Gastrocnemius medialis (tissue), 4 donors: Measurements from ENCODE around the gene CPVL.

Experiments used
- CTCF ChIP-seq, 5 experiments: fragments of 450-650 bp in 3 of 5; fragments of 200-600 bp in 2 of 5; sonication (generic) in 2 of 5; IDR thresholded peaks in 4 of 5; conservative IDR thresholded peaks in 1 of 5; 1 replicate in 4 of 5; 2 replicates in 1 of 5; pipeline ENCODE4 v1.5.1; 2016 to 2019; ENCODE audit warnings: antibody characterized with exemption in 5 of 5, mild to moderate bottlenecking in 3 of 5, moderate library complexity in 3 of 5
- POLR2A ChIP-seq, 2 donors: fragments of 450-650 bp; IDR thresholded peaks; one replicate each; pipeline ENCODE4 v1.6.1; 2017; ENCODE audit warnings: antibody characterized with exemption in 2 of 2, mild to moderate bottlenecking in 2 of 2, moderate library complexity in 2 of 2

- TF ChIP-seq CTCF (IDR thresholded peaks at IDR 0.05 in 4 of 5, conservative IDR thresholded peaks at IDR 0.05 in 1 of 5) (no peak), POLR2A (IDR thresholded peaks at IDR 0.05) (no peak)
Measured at GRCh38 chr7:29119538-29119937, 26.8 kb downstream of the CPVL start.
